ENCODE measurements around the gene UBE2G2. TPM values are rescaled to one million over a fixed set of nuclear protein-coding genes. Genes with fewer than 3 reads are reported as not detected.

The UBE2G2 gene
- total and polyA plus RNA-seq, 7 experiments from 2014 or later: 50.7 to 150 (median 118) TPM

- Mint-ChIP-seq H3K4me1 (peaks cover 7 to 24% (median 14%) of the 10 kb centered on the region in 7 donors), H3K4me3 (peak overlapping the region in 1 of 10 donors; percentile 61), H3K27ac (peak overlapping the region; percentile 85 to 98 (median 94)), H3K9me3 (no peaks in the 10 kb centered on the region), H3K36me3 (peaks cover 0 to 15% (median 4%) of the 10 kb centered on the region in 5 donors), H3K27me3 (no peaks in the 10 kb centered on the region)
- CTCF ChIA-PET: no interaction called here
- no peak overlapping the region for H3K4me3 ChIP-seq (ENCODE audit: low read length)
- H3K9me3 ChIP-seq (ENCODE audit: control insufficient read depth in 2 of 3, low read length in 3 of 3): no peaks in the 10 kb centered on the region
- intact Hi-C loops (cut with micrococcal nuclease): no loop called here
- peaks cover 13 to 17% of the 10 kb centered on the region in 2 donors for H3K4me1 ChIP-seq (ENCODE audit: control insufficient read depth in 2 of 2, insufficient read depth in 2 of 2, low read length in 2 of 2)
- POLR2A ChIA-PET: no interaction called here
- ATAC-seq (no peak), DNase-seq (no peak)
- H3K36me3 ChIP-seq (ENCODE audit: control insufficient read depth in 2 of 3, insufficient read depth in 3 of 3, low read length in 3 of 3): peaks cover 0 to 15% (median 9%) of the 10 kb centered on the region in 3 experiments
- peak overlapping the region; percentile 62 for H3K27ac ChIP-seq (ENCODE audit: low read depth, low read length)
- no peaks in the 10 kb centered on the region for H3K27me3 ChIP-seq (ENCODE audit: control insufficient read depth in 2 of 2, insufficient read depth in 2 of 2, low read length in 2 of 2)
Observed at GRCh38 chr21:44766014-44766817, 35.4 kb downstream of the UBE2G2 start.

DNA sequence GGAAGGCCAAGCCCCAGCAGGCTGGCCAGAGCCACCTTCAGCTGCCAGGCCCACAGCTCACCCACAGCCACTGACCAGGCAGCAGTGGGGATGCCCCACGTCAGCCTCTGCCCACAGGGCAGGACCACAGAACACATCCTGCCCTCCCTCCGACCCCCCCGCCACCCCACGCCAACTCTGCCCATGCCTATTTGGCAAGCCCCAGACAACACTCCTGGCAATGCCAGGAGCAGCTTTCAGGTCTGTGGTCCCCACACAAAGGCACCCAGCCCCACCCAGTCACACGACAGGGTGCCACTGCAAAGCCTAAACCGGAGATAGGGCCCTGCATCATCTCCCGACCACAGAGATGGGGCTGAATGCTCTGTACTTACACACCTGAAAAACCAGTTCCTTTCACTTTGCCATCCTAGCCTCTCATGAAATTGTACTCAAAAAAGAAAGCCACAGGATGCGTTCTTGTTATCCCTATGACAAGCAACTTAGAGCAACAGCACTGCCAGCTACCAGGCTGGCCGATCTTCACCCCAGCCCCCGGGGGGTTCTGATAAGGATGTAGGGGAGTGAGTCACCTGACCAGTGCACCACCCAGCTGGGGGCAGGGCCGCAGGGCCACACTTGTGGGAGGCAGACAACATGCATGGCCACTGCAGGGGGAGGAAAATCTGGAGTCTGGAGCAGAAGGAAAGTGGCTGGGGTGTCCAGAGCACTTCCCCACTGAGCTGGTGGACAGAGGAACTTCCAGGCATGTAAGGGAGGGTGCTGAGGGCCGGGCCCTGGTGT lies 36.2 kb downstream of the UBE2G2 start:
- no peaks in the 10 kb centered on the region for H3K9me3 Mint-ChIP-seq
- peaks cover 0 to 9% (median 4%) of the 10 kb centered on the region in 5 donors for H3K36me3 Mint-ChIP-seq
- ATAC-seq (peak; percentile 91), DNase-seq (peak in 7 of 9 donors; percentile 40 to 74 (median 50))
- POLR2A ChIA-PET: interaction anchor here (0.7 kb wide), 1 partner anchor 178 kb away, joined by 3 read pairs; no protein-coding TSS in a partner anchor
- Histone ChIP-seq H3K27ac (ENCODE audit: low read depth, low read length) (peak overlapping the region; percentile 62), H3K36me3 (ENCODE audit: control insufficient read depth in 2 of 3, insufficient read depth in 3 of 3, low read length in 3 of 3) (peaks cover 0 to 7% (median 2%) of the 10 kb centered on the region in 3 experiments), H3K4me3 (ENCODE audit: low read length) (peak overlapping the region; percentile 47), H3K27me3 (ENCODE audit: control insufficient read depth in 2 of 2, insufficient read depth in 2 of 2, low read length in 2 of 2) (no peaks in the 10 kb centered on the region), H3K4me1 (ENCODE audit: control insufficient read depth in 2 of 2, insufficient read depth in 2 of 2, low read length in 2 of 2) (peaks cover 13 to 17% of the 10 kb centered on the region in 2 donors), H3K9me3 (ENCODE audit: control insufficient read depth in 2 of 3, low read length in 3 of 3) (no peaks in the 10 kb centered on the region)
- no peaks in the 10 kb centered on the region for H3K27me3 Mint-ChIP-seq
- H3K4me1 Mint-ChIP-seq: peaks cover 7 to 25% (median 15%) of the 10 kb centered on the region in 7 donors
- intact Hi-C loops (cut with micrococcal nuclease): no loop called here
- peak overlapping the region in 9 of 10 donors; percentile 42 to 72 (median 56) for H3K4me3 Mint-ChIP-seq
- CTCF ChIA-PET: no interaction called here
- peak overlapping the region; percentile 85 to 98 (median 94) for H3K27ac Mint-ChIP-seq

DNA sequence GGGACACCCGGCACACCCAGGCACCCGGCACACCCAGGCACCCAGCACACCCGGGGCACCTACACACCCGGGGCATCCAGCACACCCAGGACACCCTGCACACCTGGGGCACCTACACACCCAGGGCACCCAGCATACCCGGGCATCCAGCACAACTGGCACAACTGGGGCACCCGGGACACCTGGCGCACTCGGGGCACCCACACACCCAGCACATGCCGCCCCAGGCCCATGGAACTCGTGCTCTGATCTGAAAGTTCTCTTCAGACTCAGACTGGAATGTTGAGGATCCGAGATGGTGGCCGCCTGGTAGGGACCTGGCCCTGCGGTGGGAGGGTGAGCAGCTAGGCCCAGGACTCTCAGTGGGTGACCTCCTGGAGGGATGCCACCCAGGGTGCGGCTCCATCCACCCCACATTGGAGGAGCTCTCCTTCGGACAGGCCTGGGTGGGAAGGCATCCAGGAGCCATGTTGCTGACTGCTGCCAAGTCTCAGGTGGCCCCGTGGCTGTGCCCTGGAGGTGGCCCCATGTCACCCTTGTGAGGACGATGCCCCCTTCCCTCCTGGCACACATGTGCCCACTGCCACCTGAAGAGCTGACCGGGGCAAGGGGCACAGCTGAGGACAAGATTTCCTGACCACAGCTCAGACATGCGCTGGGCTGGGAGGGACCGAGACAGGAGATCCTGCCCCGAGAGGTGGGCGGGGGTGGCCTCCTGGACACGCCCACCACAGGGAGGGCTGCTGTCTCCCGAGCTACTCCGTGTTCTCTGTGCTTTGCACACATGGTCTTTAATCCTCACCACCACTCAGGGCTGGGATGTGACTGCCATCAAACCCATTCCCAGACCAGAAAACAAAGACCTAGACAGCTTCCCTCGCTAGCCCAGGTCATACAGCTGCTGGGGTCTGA lies 37.0 kb downstream of the UBE2G2 start:
- no peak for DNase-seq
- no peaks in the 10 kb centered on the region for H3K27me3 Mint-ChIP-seq
- intact Hi-C loops (cut with micrococcal nuclease): no loop called here

DNA sequence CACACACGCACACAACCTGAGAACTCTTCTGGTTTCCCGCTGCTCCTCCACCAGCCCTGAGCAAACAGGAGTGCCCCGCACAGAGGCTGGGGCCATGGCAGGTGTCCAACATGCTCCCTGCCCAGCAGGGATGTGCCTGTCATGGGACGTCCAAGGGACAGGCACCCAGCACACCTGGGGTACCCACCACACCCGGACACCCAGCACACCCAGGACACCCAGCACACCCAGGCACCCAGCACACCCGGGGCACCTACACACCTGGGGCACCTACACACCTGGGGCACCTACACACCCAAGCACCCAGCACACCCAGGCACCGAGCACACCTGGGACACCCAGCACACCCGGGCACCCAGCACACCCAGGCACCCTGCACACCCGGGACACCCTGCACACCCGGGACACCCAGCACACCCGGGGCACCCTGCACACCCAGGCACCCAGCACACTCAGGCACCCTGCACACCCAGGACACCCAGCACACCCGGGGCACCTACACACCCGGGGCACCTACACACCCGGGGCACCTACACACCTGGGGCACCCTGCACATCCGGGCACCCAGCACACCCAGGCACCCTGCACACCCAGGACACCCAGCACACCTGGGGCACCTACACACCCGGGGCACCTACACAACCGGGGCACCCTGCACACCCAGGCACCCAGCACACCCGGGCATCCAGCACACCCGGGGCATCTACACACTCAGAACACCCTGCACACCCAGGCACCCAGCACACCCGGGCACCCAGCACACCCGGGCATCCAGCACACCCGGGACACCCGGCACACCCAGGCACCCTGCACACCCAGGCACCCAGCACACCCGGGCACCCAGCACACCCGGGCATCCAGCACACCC lies 37.9 kb downstream of the UBE2G2 start:
- intact Hi-C loops (cut with micrococcal nuclease): no loop called here
- no peaks in the 10 kb centered on the region for H3K9me3 ChIP-seq (ENCODE audit: control insufficient read depth in 2 of 3, low read length in 3 of 3)
- DNase-seq (no peak), ATAC-seq (no peak)
- ChIA-PET CTCF (no interaction called here), POLR2A (no interaction called here)
- no peak overlapping the region for H3K4me3 Mint-ChIP-seq
- no peaks in the 10 kb centered on the region for H3K27me3 Mint-ChIP-seq
- H3K4me1 ChIP-seq (ENCODE audit: control insufficient read depth in 2 of 2, insufficient read depth in 2 of 2, low read length in 2 of 2): peaks cover 13 to 17% of the 10 kb centered on the region in 2 donors
- H3K27ac Mint-ChIP-seq: peak overlapping the region in 1 of 9 donors; percentile 62
- H3K36me3 Mint-ChIP-seq: peaks cover 0 to 4% (median 0%) of the 10 kb centered on the region in 5 donors
- H3K27ac ChIP-seq (ENCODE audit: low read depth, low read length): no peak overlapping the region
- no peaks in the 10 kb centered on the region for H3K27me3 ChIP-seq (ENCODE audit: control insufficient read depth in 2 of 2, insufficient read depth in 2 of 2, low read length in 2 of 2)
- H3K4me3 ChIP-seq (ENCODE audit: low read length): no peak overlapping the region
- peaks cover 7 to 25% (median 15%) of the 10 kb centered on the region in 7 donors for H3K4me1 Mint-ChIP-seq
- no peaks in the 10 kb centered on the region for H3K9me3 Mint-ChIP-seq
- H3K36me3 ChIP-seq (ENCODE audit: control insufficient read depth in 2 of 3, insufficient read depth in 3 of 3, low read length in 3 of 3): no peaks in the 10 kb centered on the region

More for the DNA sequence above, 37.0 kb downstream of the UBE2G2 start:
- H3K4me3 ChIP-seq (ENCODE audit: low read length): no peak overlapping the region
- H3K9me3 ChIP-seq (ENCODE audit: control insufficient read depth in 2 of 3, low read length in 3 of 3): no peaks in the 10 kb centered on the region
- ChIA-PET CTCF (no interaction called here), POLR2A (no interaction called here)
- Mint-ChIP-seq H3K36me3 (peaks cover 0 to 6% (median 2%) of the 10 kb centered on the region in 5 donors), H3K9me3 (no peaks in the 10 kb centered on the region), H3K4me3 (no peak overlapping the region), H3K4me1 (peaks cover 7 to 25% (median 15%) of the 10 kb centered on the region in 7 donors), H3K27ac (peak overlapping the region in 7 of 9 donors; percentile 22 to 98 (median 94))
- peak; percentile 3 for ATAC-seq
- no peaks in the 10 kb centered on the region for H3K27me3 ChIP-seq (ENCODE audit: control insufficient read depth in 2 of 2, insufficient read depth in 2 of 2, low read length in 2 of 2)
- peak overlapping the region; percentile 33 for H3K27ac ChIP-seq (ENCODE audit: low read depth, low read length)
- peaks cover 13 to 17% of the 10 kb centered on the region in 2 donors for H3K4me1 ChIP-seq (ENCODE audit: control insufficient read depth in 2 of 2, insufficient read depth in 2 of 2, low read length in 2 of 2)
- H3K36me3 ChIP-seq (ENCODE audit: control insufficient read depth in 2 of 3, insufficient read depth in 3 of 3, low read length in 3 of 3): peaks cover 0 to 1% (median 0%) of the 10 kb centered on the region in 3 experiments

GRCh38 chr21:44763050-44763378 lies 38.6 kb downstream of the UBE2G2 start:
- Histone ChIP-seq H3K27me3 (ENCODE audit: control insufficient read depth in 2 of 2, insufficient read depth in 2 of 2, low read length in 2 of 2) (no peaks in the 10 kb centered on the region), H3K36me3 (ENCODE audit: control insufficient read depth in 2 of 3, insufficient read depth in 3 of 3, low read length in 3 of 3) (no peaks in the 10 kb centered on the region), H3K9me3 (ENCODE audit: control insufficient read depth in 2 of 3, low read length in 3 of 3) (no peaks in the 10 kb centered on the region), H3K4me1 (ENCODE audit: control insufficient read depth in 2 of 2, insufficient read depth in 2 of 2, low read length in 2 of 2) (peaks cover 13 to 17% of the 10 kb centered on the region in 2 donors), H3K27ac (ENCODE audit: low read depth, low read length) (no peak overlapping the region), H3K4me3 (ENCODE audit: low read length) (no peak overlapping the region)
- Mint-ChIP-seq H3K27me3 (no peaks in the 10 kb centered on the region), H3K36me3 (no peaks in the 10 kb centered on the region), H3K4me3 (no peak overlapping the region), H3K4me1 (peaks cover 7 to 25% (median 15%) of the 10 kb centered on the region in 7 donors), H3K27ac (peak overlapping the region in 1 of 9 donors; percentile 62), H3K9me3 (no peaks in the 10 kb centered on the region)
- intact Hi-C loops (cut with micrococcal nuclease): no loop called here
- CTCF ChIA-PET: no interaction called here
- no peak for ATAC-seq
- peak in 1 of 9 donors; percentile 17 for DNase-seq
- POLR2A ChIA-PET: no interaction called here

Data from naive thymus-derived CD4-positive, alpha-beta T cell (primary cell).